Caco-2 (cell line): ENCODE data around the gene GUK1. TPM values are rescaled to one million over a fixed set of nuclear protein-coding genes. Genes with fewer than 3 reads are reported as not detected.
"Not testable (repeated sequence)": the region's sequence is repeated elsewhere in the genome, so short reads cannot be mapped to it uniquely, and the experiment has no call there.

Experiments
- BruUV-seq: library from RNA; stranded (reverse); fragments of 400-500 nt; replicated peaks from 2 replicates; lab custom pipeline; 2021; lab: Mats Ljungman, UMichigan
- CTCF ChIA-PET: fragments of 300-600 bp; sonication (Branson Sonifier 250); formaldehyde crosslinking; loops from one replicate; lab custom pipeline; 2022; ENCODE audit warnings: antibody characterized with exemption; lab: Charles Lee
- POLR2A ChIA-PET: fragments of 300-600 bp; sonication (Branson Sonifier 250); formaldehyde crosslinking; loops from one replicate; lab custom pipeline; 2022; ENCODE audit warnings: antibody characterized with exemption; lab: Charles Lee
- DNase-seq, 2 experiments: peaks; one replicate each; pipeline versions ENCODE4 v3.0.0 to v3.0.0-alpha.2; 2020 to 2022
- H3K27me3 ChIP-seq: replicated peaks from 2 replicates; pipeline ENCODE4 v1.6.0; 2011; ENCODE audit warnings: low read length; ENCODE audit not compliant: control insufficient read depth, insufficient read depth
- H3K36me3 ChIP-seq: 2 replicates; pipeline ENCODE4 v1.5.1; 2011; ENCODE audit warnings: low read length; ENCODE audit not compliant: control insufficient read depth, insufficient read depth
- H3K4me1 ChIP-seq: fragments of 250-450 bp; sonication (Bioruptor Pico); 2 replicates; pipeline ENCODE4 v1.5.1; 2020; ENCODE audit warnings: mild to moderate bottlenecking
- H3K4me3 ChIP-seq: 2 replicates; pipeline ENCODE4 v1.5.1; 2011; ENCODE audit warnings: low read depth, mild to moderate bottlenecking, control low read depth, low read length
- H3K9me3 ChIP-seq: fragments of 250-450 bp; sonication (Bioruptor Pico); 2 replicates; pipeline ENCODE4 v1.5.1; 2020; ENCODE audit warnings: mild to moderate bottlenecking, moderate library complexity
- H3K27ac Mint-ChIP-seq: one replicate; pipeline ENCODE4 v1.8.0; 2022; ENCODE audit warnings: mixed read lengths; ENCODE audit not compliant: unreplicated experiment
- H3K27me3 Mint-ChIP-seq: one replicate; pipeline ENCODE4 v1.8.0; 2022; ENCODE audit warnings: mixed read lengths; ENCODE audit not compliant: insufficient read depth, unreplicated experiment
- H3K36me3 Mint-ChIP-seq: one replicate; pipeline ENCODE4 v1.8.0; 2022; ENCODE audit warnings: mild to moderate bottlenecking, mixed read lengths; ENCODE audit not compliant: insufficient read depth, unreplicated experiment
- H3K4me1 Mint-ChIP-seq: one replicate; pipeline ENCODE4 v1.8.0; 2022; ENCODE audit warnings: low read depth, mixed read lengths; ENCODE audit not compliant: unreplicated experiment
- H3K4me3 Mint-ChIP-seq: one replicate; pipeline ENCODE4 v1.8.0; 2022; ENCODE audit warnings: mild to moderate bottlenecking, moderate library complexity, mixed read lengths; ENCODE audit not compliant: unreplicated experiment
- H3K9me3 Mint-ChIP-seq: one replicate; pipeline ENCODE4 v1.8.0; 2022; ENCODE audit warnings: mixed read lengths; ENCODE audit not compliant: unreplicated experiment
- intact Hi-C: fragments of 100-400 bp; cut with micrococcal nuclease; formaldehyde crosslinking; loops from one replicate; pipeline ENCODE4 v1.10.0; 2022; ENCODE audit not compliant: unreplicated experiment
- total RNA-seq: library from RNA; stranded (reverse); gene quantifications from 2 replicates; pipeline ENCODE4 v1.2.3, GENCODE V29; 2022
- TF ChIP-seq, protein P1 (sequence below), 2 experiments: fragments of 200-600 bp in 1 of 2; IDR thresholded peaks; 1 replicate in 1 of 2; 2 replicates in 1 of 2; pipeline versions ENCODE4 v1.5.1 to v1.8.0; 2011 to 2022; ENCODE audit warnings: antibody characterized with exemption in 1 of 2, control low read depth in 1 of 2, inconsistent platforms in 1 of 2, low read depth in 1 of 2, low read length in 1 of 2, mild to moderate bottlenecking in 1 of 2, moderate library complexity in 1 of 2; ENCODE audit not compliant: insufficient read depth in 1 of 2, severe bottlenecking in 1 of 2, unreplicated experiment in 1 of 2

Gene GUK1
- total RNA-seq, 1 experiment from 2014 or later: 73.6 TPM

DNA sequence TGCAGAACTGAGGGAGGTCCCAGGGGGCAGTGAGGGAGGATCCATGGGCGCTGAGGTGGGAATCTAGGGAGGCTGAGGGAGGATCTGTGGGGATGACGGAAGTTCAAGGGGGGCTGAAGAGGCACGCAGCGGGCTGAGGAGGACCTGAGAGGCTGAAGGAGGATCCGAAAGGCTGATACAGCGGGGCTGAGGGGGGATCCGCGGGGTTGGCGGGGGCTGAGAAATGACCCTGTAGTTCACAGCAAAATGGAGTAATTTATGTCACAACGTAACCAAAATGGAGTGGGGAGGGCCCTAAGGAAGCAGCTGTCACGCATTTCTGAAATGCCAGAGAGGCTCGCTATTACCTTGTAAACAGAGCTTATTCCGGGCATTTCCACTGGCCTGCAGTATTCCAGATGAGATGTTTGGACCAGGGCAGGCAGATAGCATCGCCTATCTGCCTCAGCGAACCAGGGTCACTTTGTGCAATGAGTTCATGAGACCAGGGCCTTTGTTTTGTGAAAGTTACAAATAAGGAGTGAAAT, 30.1 kb upstream of the GUK1 start:
- TF ChIP-seq, protein P1, sequence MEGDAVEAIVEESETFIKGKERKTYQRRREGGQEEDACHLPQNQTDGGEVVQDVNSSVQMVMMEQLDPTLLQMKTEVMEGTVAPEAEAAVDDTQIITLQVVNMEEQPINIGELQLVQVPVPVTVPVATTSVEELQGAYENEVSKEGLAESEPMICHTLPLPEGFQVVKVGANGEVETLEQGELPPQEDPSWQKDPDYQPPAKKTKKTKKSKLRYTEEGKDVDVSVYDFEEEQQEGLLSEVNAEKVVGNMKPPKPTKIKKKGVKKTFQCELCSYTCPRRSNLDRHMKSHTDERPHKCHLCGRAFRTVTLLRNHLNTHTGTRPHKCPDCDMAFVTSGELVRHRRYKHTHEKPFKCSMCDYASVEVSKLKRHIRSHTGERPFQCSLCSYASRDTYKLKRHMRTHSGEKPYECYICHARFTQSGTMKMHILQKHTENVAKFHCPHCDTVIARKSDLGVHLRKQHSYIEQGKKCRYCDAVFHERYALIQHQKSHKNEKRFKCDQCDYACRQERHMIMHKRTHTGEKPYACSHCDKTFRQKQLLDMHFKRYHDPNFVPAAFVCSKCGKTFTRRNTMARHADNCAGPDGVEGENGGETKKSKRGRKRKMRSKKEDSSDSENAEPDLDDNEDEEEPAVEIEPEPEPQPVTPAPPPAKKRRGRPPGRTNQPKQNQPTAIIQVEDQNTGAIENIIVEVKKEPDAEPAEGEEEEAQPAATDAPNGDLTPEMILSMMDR (IDR thresholded peaks at IDR 0.05; ENCODE audit: insufficient read depth in 1 of 2, low read depth in 1 of 2, low read length in 1 of 2, severe bottlenecking in 1 of 2, unreplicated experiment in 1 of 2): no peak
- POLR2A ChIA-PET: interaction anchor here (0.6 to 1.4 kb wide), 8 partner anchors 16 to 322 kb away, joined by 3 to 18 read pairs (median 6); partner anchors contain the start of genes ARF1, GUK1 and IBA57
- no peaks in the 10 kb centered on the region for H3K27me3 ChIP-seq
- BruUV-seq: no TSS peak
- Mint-ChIP-seq H3K27ac (peak overlapping the region; percentile 100), H3K36me3 (peaks cover 19% of the 10 kb centered on the region), H3K9me3 (no peaks in the 10 kb centered on the region), H3K4me1 (peaks cover 7% of the 10 kb centered on the region), H3K4me3 (peak overlapping the region; percentile 99), H3K27me3 (no peaks in the 10 kb centered on the region)
- CTCF ChIA-PET: interaction anchor here (0.6 to 2.4 kb wide), 5 partner anchors 21 to 111 kb away, joined by 3 to 23 read pairs (median 4); partner anchors contain the start of gene IBA57
- peak; percentile 77 to 82 for DNase-seq
- peak overlapping the region; percentile 94 for H3K4me3 ChIP-seq
- intact Hi-C loops: loop anchor here (1.0 to 10.0 kb wide), 5 partner anchors 21 to 625 kb away; partner anchors contain the start of genes ARF1, GUK1 and IBA57
- H3K9me3 ChIP-seq: no peaks in the 10 kb centered on the region; the same call in 1 of the 2 replicates
- no peaks in the 10 kb centered on the region for H3K36me3 ChIP-seq
- H3K4me1 ChIP-seq: peaks cover 8% of the 10 kb centered on the region

DNA sequence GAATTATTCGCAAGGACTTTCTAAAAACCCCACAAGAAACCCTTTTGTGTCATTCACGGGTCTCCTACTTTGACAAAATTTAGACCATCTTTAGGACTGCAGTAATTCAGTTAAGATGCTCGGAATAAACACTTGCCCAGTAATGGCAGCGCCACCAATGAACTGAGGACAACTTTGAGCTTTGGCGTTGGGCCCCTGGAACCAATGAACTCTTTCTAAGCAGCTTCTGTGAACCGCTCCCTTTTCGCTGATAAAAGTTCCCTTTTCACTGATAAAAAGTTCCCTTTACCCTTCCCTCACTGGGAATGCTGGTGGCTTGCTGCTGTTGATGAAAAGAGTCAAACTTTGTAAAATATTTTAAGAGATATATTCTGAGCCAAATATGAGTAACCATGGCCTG, 29.5 kb upstream of the GUK1 start:
- Mint-ChIP-seq H3K4me1 (peaks cover 7% of the 10 kb centered on the region), H3K27ac (peak overlapping the region; percentile 100), H3K9me3 (no peaks in the 10 kb centered on the region), H3K4me3 (peak overlapping the region; percentile 99), H3K27me3 (no peaks in the 10 kb centered on the region), H3K36me3 (peaks cover 18% of the 10 kb centered on the region)
- intact Hi-C loops: loop anchor here (1.0 kb wide), 2 partner anchors 21 to 30 kb away; partner anchors contain the start of gene GUK1
- Histone ChIP-seq H3K27me3 (no peaks in the 10 kb centered on the region), H3K9me3 (no peaks in the 10 kb centered on the region; the same call in 1 of the 2 replicates), H3K36me3 (no peaks in the 10 kb centered on the region), H3K4me3 (peak overlapping the region; percentile 94; the same call in 1 of the 2 replicates), H3K4me1 (peaks cover 8% of the 10 kb centered on the region)
- ChIA-PET POLR2A (interaction anchor here (0.6 to 1.4 kb wide), 7 partner anchors 16 to 323 kb away, joined by 3 to 18 read pairs (median 7); partner anchors contain the start of genes ARF1, GUK1 and IBA57), CTCF (interaction anchor here (1.0 to 2.4 kb wide), 4 partner anchors 20 to 111 kb away, joined by 3 to 23 read pairs (median 4); partner anchors contain the start of gene IBA57)
- TF ChIP-seq, protein P1 (IDR thresholded peaks at IDR 0.05; ENCODE audit: insufficient read depth in 1 of 2, low read depth in 1 of 2, low read length in 1 of 2, severe bottlenecking in 1 of 2, unreplicated experiment in 1 of 2): no peak
- TSS peak; percentile 68 for BruUV-seq
- no peak for DNase-seq

DNA sequence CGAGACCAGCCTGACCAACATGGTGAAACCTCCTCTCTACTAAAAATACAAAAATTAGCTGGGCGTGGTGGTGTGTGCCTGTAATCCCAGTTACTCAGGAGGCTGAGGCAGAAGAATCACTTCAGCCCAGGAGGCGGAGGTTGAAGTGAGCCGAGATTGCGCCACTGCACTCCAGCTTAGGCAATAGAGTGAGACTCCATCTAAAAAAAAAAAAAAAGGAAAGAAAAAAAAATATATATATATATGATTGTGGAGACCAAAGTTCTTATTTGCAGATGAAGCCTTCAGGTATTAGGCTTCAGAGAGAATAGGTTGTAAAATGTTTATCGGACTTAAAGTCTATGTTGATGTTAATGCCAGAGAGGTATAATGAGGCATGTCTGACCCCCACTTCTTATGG, 28.8 kb upstream of the GUK1 start:
- H3K9me3 Mint-ChIP-seq, CTCF ChIA-PET, H3K4me1 Mint-ChIP-seq, BruUV-seq, H3K9me3 ChIP-seq, H3K4me1 ChIP-seq, H3K4me3 ChIP-seq, H3K27me3 Mint-ChIP-seq, H3K27me3 ChIP-seq, H3K36me3 ChIP-seq, DNase-seq, H3K4me3 Mint-ChIP-seq, POLR2A ChIA-PET, intact Hi-C loops: not testable (repeated sequence)
- peak overlapping the region; percentile 100 for H3K27ac Mint-ChIP-seq
- H3K36me3 Mint-ChIP-seq: peaks cover 18% of the 10 kb centered on the region
